K562 treated with DMSO at 1 percent for 4 hours (cell line): ENCODE results near the gene MMP1. TPM values are rescaled to one million over a fixed set of nuclear protein-coding genes. Genes with fewer than 3 reads are reported as not detected.

Experiments
- total RNA-seq: library from RNA; unstranded; fragments of 300-600 nt; gene quantifications from 2 replicates; pipeline ENCODE4 v1.2.3, GENCODE V29; 2022; ENCODE audit not compliant: insufficient read depth

MMP1 gene
- total RNA-seq, result not detected in 2 replicates

GRCh38 chr11:102798012-102798746 is at the start of gene MMP1:
MMP1 (minus strand) TSS chr11:102798160; CDS start chr11:102798092, 68 bp downstream.

GRCh38 chr11:102843489-102843888 is 45.5 kb upstream of the MMP1 start, which contains the start of gene MMP3:
MMP3 (minus strand) TSS chr11:102843609; CDS start chr11:102843546, 63 bp downstream.

DNA sequence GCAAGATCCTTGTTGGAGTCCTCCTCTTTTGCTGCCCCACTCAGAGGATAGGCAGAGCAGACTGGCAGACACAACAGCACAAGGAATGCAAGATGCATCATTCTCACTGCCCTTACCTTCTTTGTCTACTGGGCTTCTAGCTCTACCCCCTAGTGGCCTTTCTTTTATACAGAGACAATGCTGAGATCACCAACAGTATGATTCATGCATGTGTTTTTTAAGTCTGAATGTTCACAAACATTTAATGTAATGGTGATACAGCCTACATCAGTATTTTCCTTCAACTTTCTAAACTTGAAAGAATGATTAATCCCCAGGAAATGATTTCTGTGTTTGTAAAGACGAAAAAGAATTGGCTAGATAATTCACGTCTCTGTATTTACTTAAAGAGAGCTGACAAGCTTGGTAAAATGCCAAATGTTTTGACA is 17.5 kb downstream of the MMP1 start, which contains the start of gene MMP10:
MMP10 (minus strand) TSS at position 138 of the 428 bp plus-strand sequence; CDS start at position 101, 37 bp downstream.

Other genes with a start within 250 kb of the MMP1 start
- not detected in 2 replicates for gene MMP20, start 172.8 kb downstream of the MMP1 start, total RNA-seq
- not detected in 2 replicates for gene MMP27, start 92.4 kb downstream of the MMP1 start, total RNA-seq
- gene MMP8, start 73.2 kb downstream of the MMP1 start, total RNA-seq, result not detected in 2 replicates
- not detected in 2 replicates for gene MMP10, start 17.5 kb downstream of the MMP1 start, total RNA-seq
- gene MMP3, start 45.4 kb upstream of the MMP1 start, total RNA-seq, result not detected in 2 replicates
- gene MMP12, start 76.8 kb upstream of the MMP1 start, total RNA-seq, result not detected in 2 replicates
- not detected in 2 replicates for gene MMP13, start 157.6 kb upstream of the MMP1 start, total RNA-seq